NB4 (cell line): Measurements from ENCODE around the gene PIK3R1.
A peak's percentile ranks its signal among the peaks of the same experiment; 100 is the strongest.

Experiments used
- DNase-seq: peaks from one replicate; pipeline ENCODE4 v3.0.0; 2010; ENCODE audit warnings: low read depth
- H3K4me3 ChIP-seq: one replicate; pipeline ENCODE4 v1.5.1; 2011; ENCODE audit warnings: mild to moderate bottlenecking, low read depth, low read length, moderate library complexity
- CTCF ChIP-seq: IDR thresholded peaks from one replicate; pipeline ENCODE4 v1.5.1; 2012; ENCODE audit warnings: low read depth, low read length
- MYC ChIP-seq: IDR thresholded peaks from 2 replicates; pipeline ENCODE4 v1.6.1; 2011; ENCODE audit warnings: low read depth, low read length
- POLR2A ChIP-seq: IDR thresholded peaks from 2 replicates; pipeline ENCODE4 v1.6.1; 2011; ENCODE audit warnings: mild to moderate bottlenecking; ENCODE audit not compliant: insufficient read length; ENCODE audit errors: extremely low read depth
- TF ChIP-seq, protein P1 (sequence below): IDR thresholded peaks from 2 replicates; pipeline ENCODE4 v1.6.1; 2011; ENCODE audit warnings: low read depth, low read length

PIK3R1 gene

GRCh38 chr5:68220914-68221313 lies 5.4 kb downstream of the PIK3R1 start:
- DNase-seq = no peak
- TF ChIP-seq CTCF (no peak), MYC (no peak), POLR2A (no peak)
- TF ChIP-seq, protein P1, sequence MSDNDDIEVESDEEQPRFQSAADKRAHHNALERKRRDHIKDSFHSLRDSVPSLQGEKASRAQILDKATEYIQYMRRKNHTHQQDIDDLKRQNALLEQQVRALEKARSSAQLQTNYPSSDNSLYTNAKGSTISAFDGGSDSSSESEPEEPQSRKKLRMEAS = no peak
- H3K4me3 ChIP-seq = no peak overlapping the region

DNA sequence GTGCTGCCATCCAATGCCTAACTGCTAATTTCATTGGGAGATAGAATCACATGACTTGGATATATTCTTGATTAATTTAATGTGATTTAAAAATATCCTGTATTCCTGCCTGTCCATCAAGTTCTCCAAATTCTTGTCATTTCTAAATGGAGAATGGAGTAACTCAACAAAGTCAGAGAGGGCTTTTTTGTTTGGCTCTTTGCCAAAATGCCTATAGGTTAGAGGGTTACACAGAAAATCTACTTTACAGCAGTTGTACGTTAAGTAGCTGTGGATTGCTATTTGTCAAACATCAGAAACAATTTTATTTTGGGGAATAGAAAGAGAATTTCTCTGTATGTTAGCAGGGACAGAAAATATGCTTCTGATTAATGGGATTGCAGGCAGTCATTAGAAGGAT lies 5.9 kb downstream of the PIK3R1 start:
- no peak for DNase-seq
- H3K4me3 ChIP-seq = no peak overlapping the region
- TF ChIP-seq POLR2A (no peak), MYC (no peak), CTCF (no peak)
- TF ChIP-seq, protein P1 = no peak

GRCh38 chr5:68222310-68222709 lies 6.8 kb downstream of the PIK3R1 start:
- H3K4me3 ChIP-seq = no peak overlapping the region
- no peak for DNase-seq
- TF ChIP-seq POLR2A = no peak

- no peak for DNase-seq
- TF ChIP-seq CTCF = no peak
- no peak overlapping the region for H3K4me3 ChIP-seq
These were observed 7.3 kb downstream of the PIK3R1 start for GRCh38 chr5:68222824-68223354.

GRCh38 chr5:68223904-68224303 lies 8.3 kb downstream of the PIK3R1 start:
- H3K4me3 ChIP-seq = no peak overlapping the region
- DNase-seq = no peak
- TF ChIP-seq MYC (no peak), CTCF (no peak), POLR2A (no peak)
- TF ChIP-seq, protein P1 = no peak

DNA sequence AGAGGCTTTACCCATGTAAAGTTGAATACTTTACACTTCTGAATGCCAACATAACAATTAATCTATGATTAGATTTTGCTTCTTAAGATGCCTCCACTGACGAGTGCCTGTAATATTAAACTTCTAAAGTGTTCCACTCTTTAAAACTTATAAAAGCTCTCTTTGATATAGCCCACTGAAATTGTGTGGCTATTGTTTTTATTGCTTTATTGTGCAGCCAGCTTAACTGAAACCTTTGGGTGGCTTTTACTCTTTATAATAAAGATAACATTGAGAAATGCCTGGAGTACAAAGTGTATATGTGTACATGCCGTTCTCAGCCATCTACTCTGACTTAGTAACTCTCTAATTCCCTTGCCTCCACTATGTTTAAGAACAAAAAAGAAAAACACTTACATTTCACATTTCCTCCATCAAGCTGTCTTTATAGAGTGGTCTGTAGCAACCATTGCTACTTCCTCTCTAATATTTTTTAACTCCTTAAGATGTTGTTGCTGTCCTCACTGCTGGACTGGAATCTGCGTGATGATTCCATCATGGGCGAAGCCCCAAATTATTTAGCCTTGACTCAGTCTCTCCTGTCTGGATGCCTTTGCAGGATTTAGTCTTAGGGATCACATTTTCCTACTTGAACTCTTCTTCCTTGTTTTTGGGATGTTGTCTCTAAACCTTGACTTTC lies 9.1 kb downstream of the PIK3R1 start:
- TF ChIP-seq MYC = no peak
- TF ChIP-seq, protein P1 = no peak
- no peak for TF ChIP-seq CTCF
- no peak for TF ChIP-seq POLR2A
- peak; percentile 17 for DNase-seq
- H3K4me3 ChIP-seq = no peak overlapping the region
